GM06990 (cell line): ENCODE data around the gene MOBP.
"Not testable (repeated sequence)": the region's sequence is repeated elsewhere in the genome, so short reads cannot be mapped to it uniquely, and the experiment has no call there.

Source experiments
- DNase-seq: peaks from one replicate; pipeline ENCODE4 v3.0.0-alpha.2; 2011; ENCODE audit not compliant: insufficient read length; ENCODE audit errors: extremely low read depth
- H3K27me3 ChIP-seq: replicated peaks from 2 replicates; pipeline ENCODE4 v1.6.0; 2011; ENCODE audit warnings: low read length; ENCODE audit not compliant: control insufficient read depth, insufficient read depth
- H3K36me3 ChIP-seq: 2 replicates; pipeline ENCODE4 v1.5.1; 2011; ENCODE audit warnings: low read length; ENCODE audit not compliant: control insufficient read depth, insufficient read depth
- H3K4me3 ChIP-seq: replicated peaks from 2 replicates; pipeline ENCODE4 v1.5.1; 2011; ENCODE audit warnings: low read depth, mild to moderate bottlenecking, control low read depth, low read length
- CTCF ChIP-seq: IDR thresholded peaks from 2 replicates; pipeline ENCODE4 v1.5.1; 2011; ENCODE audit warnings: low read length, control low read depth, mild to moderate bottlenecking, inconsistent platforms; ENCODE audit not compliant: insufficient read depth, poor library complexity, severe bottlenecking

The MOBP gene

GRCh38 chr3:39456159-39456558 is 11.3 kb upstream of the MOBP start:
- Histone ChIP-seq H3K36me3 (no peaks in the 10 kb centered on the region), H3K27me3 (no peaks in the 10 kb centered on the region), H3K4me3 (no peak overlapping the region)
- no peak for DNase-seq
- no peak for TF ChIP-seq CTCF

- H3K27me3 ChIP-seq: no peaks in the 10 kb centered on the region
- no peak overlapping the region for H3K4me3 ChIP-seq
- DNase-seq: no peak
- no peaks in the 10 kb centered on the region for H3K36me3 ChIP-seq
- TF ChIP-seq CTCF: no peak
These were observed 10.1 kb upstream of the MOBP start for GRCh38 chr3:39457361-39457760.

- DNase-seq, H3K36me3 ChIP-seq, H3K4me3 ChIP-seq, H3K27me3 ChIP-seq: not testable (repeated sequence)
These were observed 8.9 kb upstream of the MOBP start for GRCh38 chr3:39458579-39458978.

GRCh38 chr3:39460677-39461076 is 6.8 kb upstream of the MOBP start:
- TF ChIP-seq CTCF: no peak
- H3K36me3 ChIP-seq: no peaks in the 10 kb centered on the region
- H3K4me3 ChIP-seq: no peak overlapping the region
- no peaks in the 10 kb centered on the region for H3K27me3 ChIP-seq
- DNase-seq: no peak

GRCh38 chr3:39463269-39463668 is 4.2 kb upstream of the MOBP start:
- H3K27me3 ChIP-seq: no peaks in the 10 kb centered on the region
- no peaks in the 10 kb centered on the region for H3K36me3 ChIP-seq
- TF ChIP-seq CTCF: no peak
- no peak for DNase-seq
- H3K4me3 ChIP-seq: no peak overlapping the region

GRCh38 chr3:39466988-39467387 is 492 bp upstream of the MOBP start:
- no peak for DNase-seq

More at GRCh38 chr3:39466988-39467387, 492 bp upstream of the MOBP start:
- H3K36me3 ChIP-seq: no peaks in the 10 kb centered on the region
- no peak overlapping the region for H3K4me3 ChIP-seq
- H3K27me3 ChIP-seq: no peaks in the 10 kb centered on the region
- no peak for TF ChIP-seq CTCF
